Hindlimb muscle (tissue), 1 donor: ENCODE data around the gene PXDC1. TPM values are rescaled to one million over a fixed set of nuclear protein-coding genes. Genes with fewer than 3 reads are reported as not detected.

Experiments used
- DNase-seq: peaks from one replicate; pipeline ENCODE4 v3.0.0-alpha.2; 2013
- polyA plus RNA-seq: library from polyadenylated mRNA; unstranded; fragments of 120-200 nt; gene quantifications from one replicate; pipeline ENCODE4 v1.2.1, GENCODE V29; 2013; ENCODE audit not compliant: insufficient read length

PXDC1 gene, protein sequence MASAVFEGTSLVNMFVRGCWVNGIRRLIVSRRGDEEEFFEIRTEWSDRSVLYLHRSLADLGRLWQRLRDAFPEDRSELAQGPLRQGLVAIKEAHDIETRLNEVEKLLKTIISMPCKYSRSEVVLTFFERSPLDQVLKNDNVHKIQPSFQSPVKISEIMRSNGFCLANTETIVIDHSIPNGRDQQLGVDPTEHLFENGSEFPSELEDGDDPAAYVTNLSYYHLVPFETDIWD
- 19.6 TPM for polyA plus RNA-seq

- peak; percentile 27 for DNase-seq
Measured at GRCh38 chr6:3751077-3751729, at the start of gene PXDC1. PXDC1 (minus strand) TSS chr6:3751713; CDS start chr6:3751531, 182 bp downstream.

DNA sequence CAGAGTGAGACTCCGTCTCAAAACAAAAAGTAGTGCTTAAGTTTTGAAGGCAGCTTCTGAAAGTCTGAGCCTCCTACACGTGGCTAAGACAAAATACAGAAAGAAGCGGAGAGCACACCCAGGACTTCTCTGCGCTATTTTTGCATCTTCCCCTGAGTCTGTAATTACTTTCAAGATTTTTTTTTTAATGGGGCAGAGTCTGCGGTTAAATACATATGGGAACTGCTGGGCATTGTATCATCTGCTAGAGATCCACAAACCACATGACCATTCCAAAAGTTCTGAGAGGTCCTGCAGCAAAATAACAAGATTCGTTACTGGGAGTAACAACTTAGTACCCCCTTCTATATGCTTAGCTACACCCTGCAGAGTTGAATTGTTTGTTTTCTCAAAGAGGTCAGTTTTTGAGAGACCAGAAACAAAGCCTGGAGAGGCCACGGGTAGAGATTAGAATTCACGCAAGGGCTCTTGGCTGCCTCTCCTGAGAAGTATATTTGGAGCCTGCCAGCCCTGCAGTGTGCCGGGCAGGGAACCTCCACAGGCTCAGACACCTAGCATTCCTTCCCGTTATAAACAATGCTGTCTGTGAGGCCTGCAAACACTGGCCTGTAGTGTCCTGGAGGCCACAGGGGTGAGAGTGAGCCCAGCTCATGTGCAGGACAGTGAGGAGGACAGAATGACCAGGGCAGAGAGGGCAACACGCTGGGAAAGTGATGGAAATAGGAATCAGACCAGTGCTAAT is 49.5 kb upstream of the PXDC1 start:
- DNase-seq, result no peak

DNA sequence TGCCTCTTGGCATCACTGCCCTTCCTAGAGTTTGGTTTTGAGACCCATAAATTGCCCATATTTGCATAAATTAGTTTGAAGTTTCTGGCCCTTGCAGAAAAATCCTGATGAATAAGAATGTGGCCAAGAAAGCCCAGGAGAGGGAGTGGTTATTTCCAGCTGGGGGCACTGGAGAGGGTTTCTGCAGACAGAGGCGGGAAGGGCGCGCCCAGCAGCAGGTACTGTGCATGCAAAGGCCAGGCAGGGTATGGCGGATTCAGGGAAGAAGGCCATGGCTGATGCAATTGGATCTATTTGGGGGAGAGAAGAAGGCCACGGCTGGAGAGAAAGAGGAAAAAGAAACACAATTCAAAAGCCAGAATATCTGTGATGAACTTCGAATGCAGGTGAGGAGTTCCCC is 48.2 kb upstream of the PXDC1 start:
- DNase-seq, result no peak

DNA sequence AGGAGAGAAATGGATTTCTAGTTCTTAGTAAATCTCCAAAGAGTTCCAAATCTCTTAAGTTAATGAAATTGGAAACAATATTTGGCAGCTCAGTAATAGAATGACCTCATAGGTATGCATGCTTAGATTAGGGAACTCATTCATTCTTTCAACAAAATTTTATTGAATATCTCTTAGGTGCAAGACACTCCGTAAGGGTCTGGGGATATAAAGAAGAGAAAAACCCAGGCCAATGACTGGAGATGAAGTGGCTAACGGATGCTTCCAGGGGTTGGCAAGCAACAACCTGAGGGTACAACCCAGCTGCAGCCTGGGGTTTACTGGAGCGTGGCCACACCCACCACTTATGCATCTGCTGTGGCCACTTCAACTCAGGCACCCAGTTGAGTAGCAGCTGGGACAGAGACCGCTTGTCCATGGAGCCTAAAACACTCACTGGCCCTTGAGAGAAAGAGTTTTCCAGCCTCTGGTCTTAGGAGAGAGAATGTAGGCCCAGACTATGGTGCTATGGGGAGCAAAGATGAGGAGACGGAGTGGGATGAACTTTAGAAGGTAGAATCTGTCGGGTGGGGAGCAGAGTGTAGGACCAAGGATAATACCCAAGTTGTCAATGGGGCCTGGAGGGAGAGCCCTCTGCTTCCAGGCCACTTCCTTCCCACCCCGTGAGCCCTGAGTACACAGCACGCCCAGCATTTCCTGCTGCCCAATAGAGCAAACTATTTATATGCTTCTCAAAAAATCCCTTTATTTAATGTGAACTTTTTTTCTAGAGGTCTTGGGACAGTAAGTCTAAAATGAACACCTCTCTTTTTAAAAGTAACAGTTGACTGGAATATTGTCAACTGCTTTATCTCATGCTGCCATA is 46.8 kb upstream of the PXDC1 start:
- DNase-seq, result no peak

- DNase-seq, result no peak
Measured at GRCh38 chr6:3797231-3798054, 45.9 kb upstream of the PXDC1 start.

DNA sequence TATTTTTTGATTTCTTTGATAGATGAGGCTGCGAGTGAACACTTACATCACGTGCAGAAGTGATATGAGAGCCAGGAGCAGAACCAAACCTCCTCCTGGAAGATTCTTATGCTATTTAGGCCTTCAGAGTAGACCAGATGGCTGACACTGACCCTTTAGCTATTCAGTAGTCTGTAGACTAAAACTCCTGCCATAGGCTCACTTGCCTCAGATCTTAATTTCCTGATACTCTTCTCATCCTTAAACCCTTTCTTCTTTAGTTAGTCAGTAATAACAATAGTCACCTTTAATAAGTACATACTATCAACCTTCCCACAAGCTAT is 45.2 kb upstream of the PXDC1 start:
- DNase-seq, result no peak

DNA sequence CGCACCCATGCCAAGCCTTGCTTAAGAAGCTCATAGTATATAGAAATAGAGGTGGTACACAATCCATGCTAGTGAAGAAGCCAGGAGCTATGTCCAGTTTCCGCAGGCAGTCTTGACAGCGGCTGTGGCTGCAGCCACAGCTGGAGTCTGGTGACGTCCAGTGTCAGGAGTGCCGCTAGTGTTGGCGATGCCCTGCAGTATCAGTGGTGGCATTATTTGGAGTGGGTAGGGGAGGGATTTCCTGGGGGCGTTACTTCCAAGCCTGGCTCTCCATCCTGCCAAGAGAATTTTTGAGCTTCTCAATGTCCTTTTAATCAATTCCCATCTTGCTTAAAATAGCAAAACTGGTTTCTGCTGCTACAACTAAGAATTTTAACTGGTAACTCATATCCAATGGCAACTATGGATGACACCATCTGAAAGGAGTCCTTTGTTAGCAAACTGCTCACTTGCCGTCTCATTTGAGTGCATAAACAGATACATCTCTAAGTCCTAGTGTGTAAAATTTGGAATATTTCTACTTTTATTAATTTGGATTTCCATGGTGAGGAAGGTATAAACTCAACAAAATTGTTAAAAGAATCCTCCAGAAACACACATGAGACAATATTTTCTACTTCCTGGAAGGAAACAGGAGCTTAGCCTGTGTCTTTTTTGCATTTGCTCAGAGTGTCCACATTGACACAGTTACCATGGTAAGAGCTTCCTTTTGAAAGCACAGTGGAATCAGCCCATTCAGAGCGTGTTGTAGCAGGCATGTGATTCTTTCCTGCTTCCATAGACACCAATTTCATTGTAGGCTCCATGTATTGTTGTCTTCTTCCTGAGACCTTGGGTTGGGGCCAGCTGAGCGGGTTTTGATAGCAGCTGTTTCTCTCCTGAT is 44.6 kb upstream of the PXDC1 start:
- peak; percentile 56 for DNase-seq

- DNase-seq, result no peak
Measured at GRCh38 chr6:3794092-3794491, 42.6 kb upstream of the PXDC1 start.

- DNase-seq, result no peak
Measured at GRCh38 chr6:3793545-3793944, 42.0 kb upstream of the PXDC1 start.

- no peak for DNase-seq
Measured at GRCh38 chr6:3791526-3792203, 40.2 kb upstream of the PXDC1 start.

DNA sequence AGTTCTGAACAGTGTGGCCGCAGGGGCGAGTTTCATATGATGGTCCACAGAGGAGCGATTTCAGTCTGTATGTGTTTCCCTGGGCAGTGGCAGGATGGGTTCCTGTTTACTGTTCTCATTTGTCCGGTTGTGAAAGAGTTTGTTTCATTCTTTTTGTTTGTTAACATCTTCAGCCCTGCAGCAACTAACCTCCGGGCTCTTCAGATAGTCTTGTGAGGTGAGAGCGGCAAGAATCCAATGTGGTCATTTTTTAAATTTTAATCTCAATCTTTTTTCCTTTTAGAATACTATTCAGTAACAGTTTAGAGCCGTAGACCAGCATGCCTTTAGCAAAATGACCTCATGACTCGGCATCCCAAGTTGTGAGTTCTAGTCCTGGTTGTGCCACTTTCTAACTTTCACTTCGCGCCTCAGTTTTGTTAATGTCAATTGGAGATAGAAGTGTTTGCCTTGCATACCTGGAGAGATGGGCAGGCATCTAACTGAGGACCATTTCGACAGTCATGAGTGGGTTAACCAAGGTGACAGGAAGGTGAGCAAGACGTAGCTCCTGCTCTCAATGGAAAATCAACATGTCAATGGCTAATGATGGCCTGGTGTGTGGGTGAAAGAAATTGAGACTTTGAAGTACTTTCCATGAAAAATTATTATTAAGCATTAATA is 38.5 kb upstream of the PXDC1 start:
- DNase-seq, result no peak

- no peak for DNase-seq
Measured at GRCh38 chr6:3789018-3789895, 37.7 kb upstream of the PXDC1 start.

GRCh38 chr6:3788408-3789017 is 37.0 kb upstream of the PXDC1 start:
- DNase-seq, result no peak

DNA sequence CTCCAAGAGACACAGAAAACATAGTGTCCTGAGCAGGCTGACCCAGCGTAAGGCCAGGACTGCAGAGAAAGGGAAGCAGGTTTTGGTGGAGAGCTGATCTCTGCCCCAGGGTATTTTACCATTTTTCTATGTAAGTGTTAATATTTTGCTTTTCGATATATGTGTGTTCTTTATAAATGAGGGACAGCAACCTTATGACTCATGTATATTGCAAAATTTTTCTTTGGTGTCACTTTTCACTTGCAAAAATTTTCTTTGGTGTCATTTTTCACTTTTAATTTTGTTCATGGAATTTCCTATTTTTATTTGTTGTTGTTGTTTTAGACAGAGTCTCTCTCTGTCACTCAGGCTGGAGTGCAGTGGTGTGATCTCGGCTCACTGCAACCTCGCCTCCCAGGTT is 34.6 kb upstream of the PXDC1 start:
- DNase-seq, result no peak

- no peak for DNase-seq
Measured at GRCh38 chr6:3785745-3786098, 34.2 kb upstream of the PXDC1 start.

DNA sequence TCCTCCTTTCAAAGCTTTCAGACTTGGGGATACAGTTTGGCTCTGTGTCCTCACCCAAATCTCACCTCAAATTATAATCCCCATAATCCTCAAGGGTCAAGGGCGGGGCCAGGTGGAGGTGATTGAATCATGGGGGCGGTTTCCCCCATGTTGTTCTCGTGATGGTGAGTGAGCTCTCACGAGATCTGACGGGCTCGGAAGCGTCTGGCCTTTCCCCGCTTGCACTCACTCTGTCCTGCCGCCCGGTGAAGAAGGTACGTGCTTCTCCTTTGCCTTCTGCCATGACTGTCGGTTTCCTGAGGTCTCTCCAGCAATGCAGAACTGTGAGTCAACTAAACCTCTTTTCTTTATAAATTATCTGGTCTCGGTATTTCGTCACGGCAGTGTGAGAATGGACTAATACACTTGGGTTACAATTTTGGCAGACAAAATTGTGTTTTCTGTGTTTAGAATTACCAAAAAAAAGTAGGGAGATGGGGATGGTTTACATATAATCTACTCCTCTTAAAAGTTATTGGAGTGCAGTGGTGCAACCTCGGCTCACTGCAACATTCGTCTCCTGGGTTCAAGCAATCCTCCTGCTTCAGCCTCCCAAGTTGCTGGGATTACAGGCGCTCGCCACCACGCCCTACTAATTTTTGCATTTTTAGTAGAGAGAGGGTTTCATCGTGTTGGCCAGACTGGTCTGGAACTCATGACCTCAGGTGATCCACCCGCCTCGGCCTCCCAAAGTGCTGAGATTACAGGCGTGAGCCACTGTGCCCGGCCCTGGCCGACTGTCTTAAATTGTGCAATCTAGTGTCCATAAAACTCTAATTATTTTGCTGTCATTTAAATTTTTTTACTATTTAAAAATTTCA is 33.6 kb upstream of the PXDC1 start:
- DNase-seq, result no peak

GRCh38 chr6:3784423-3784822 is 32.9 kb upstream of the PXDC1 start:
- no peak for DNase-seq
